ENCODE data around the gene KLHL35. TPM values are rescaled to one million over a fixed set of nuclear protein-coding genes. Genes with fewer than 3 reads are reported as not detected.

The KLHL35 gene
- total RNA-seq, 1 donor from 2014 or later = 0.77 TPM

GRCh38 chr11:75443043-75443442 lies 10.0 kb upstream of the KLHL35 start:
- no peaks in the 10 kb centered on the region for H4K20me1 ChIP-seq (ENCODE audit: insufficient read depth, low read length)
- H3K27ac ChIP-seq (ENCODE audit: low read depth, low read length) = no peak overlapping the region
- H3K4me2 ChIP-seq (ENCODE audit: low read length) = no peak overlapping the region
- Mint-ChIP-seq H3K4me1 (ENCODE audit: low read depth, unreplicated experiment) (no peaks in the 10 kb centered on the region), H3K27ac (ENCODE audit: unreplicated experiment) (no peak overlapping the region), H3K9me3 (ENCODE audit: unreplicated experiment) (no peaks in the 10 kb centered on the region), H3K27me3 (ENCODE audit: low read depth, unreplicated experiment) (peaks cover 52% of the 10 kb centered on the region), H3K36me3 (ENCODE audit: low read depth, unreplicated experiment) (peaks cover 3% of the 10 kb centered on the region), H3K4me3 (ENCODE audit: unreplicated experiment) (no peak overlapping the region)
- H3K27me3 ChIP-seq (ENCODE audit: insufficient read depth, low read length) = no peaks in the 10 kb centered on the region
- H3K79me2 ChIP-seq (ENCODE audit: insufficient read depth, low read length) = no peaks in the 10 kb centered on the region
- no peak overlapping the region for H2AFZ ChIP-seq (ENCODE audit: low read depth, low read length)
- H3K4me3 ChIP-seq (ENCODE audit: insufficient read depth, low read depth, low read length) = no peak overlapping the region
- FAIRE-seq (no peak), DNase-seq (ENCODE audit: low read depth) (no peak)
- no peak overlapping the region for H3K9ac ChIP-seq (ENCODE audit: low read length)
- TF ChIP-seq EZH2 (IDR thresholded peaks at IDR 0.05; ENCODE audit: insufficient read depth, low read length) (no peak), CTCF (IDR thresholded peaks at IDR 0.05; ENCODE audit: insufficient read depth, low read depth, low read length) (no peak)
- no peaks in the 10 kb centered on the region for H3K9me3 ChIP-seq (ENCODE audit: insufficient read depth, low read depth, low read length)
- no peaks in the 10 kb centered on the region for H3K36me3 ChIP-seq (ENCODE audit: insufficient read depth, low read length)
- no peaks in the 10 kb centered on the region for H3K4me1 ChIP-seq (ENCODE audit: insufficient read depth, low read length)

GRCh38 chr11:75442161-75442885 lies 9.3 kb upstream of the KLHL35 start:
- H3K79me2 ChIP-seq (ENCODE audit: insufficient read depth, low read length) = no peaks in the 10 kb centered on the region
- DNase-seq (ENCODE audit: low read depth) (no peak), FAIRE-seq (no peak)
- no peak overlapping the region for H3K4me2 ChIP-seq (ENCODE audit: low read length)
- TF ChIP-seq CTCF (IDR thresholded peaks at IDR 0.05; ENCODE audit: insufficient read depth, low read depth, low read length) = no peak
- TF ChIP-seq EZH2 (IDR thresholded peaks at IDR 0.05; ENCODE audit: insufficient read depth, low read length) = no peak
- H3K27me3 ChIP-seq (ENCODE audit: insufficient read depth, low read length) = no peaks in the 10 kb centered on the region
- H3K4me3 ChIP-seq (ENCODE audit: insufficient read depth, low read depth, low read length) = no peak overlapping the region
- H3K27me3 Mint-ChIP-seq (ENCODE audit: low read depth, unreplicated experiment) = peaks cover 58% of the 10 kb centered on the region
- H3K4me1 ChIP-seq (ENCODE audit: insufficient read depth, low read length) = no peaks in the 10 kb centered on the region
- H3K9ac ChIP-seq (ENCODE audit: low read length) = no peak overlapping the region
- no peaks in the 10 kb centered on the region for H3K9me3 Mint-ChIP-seq (ENCODE audit: unreplicated experiment)
- H3K27ac ChIP-seq (ENCODE audit: low read depth, low read length) = no peak overlapping the region
- H3K36me3 ChIP-seq (ENCODE audit: insufficient read depth, low read length) = no peaks in the 10 kb centered on the region
- no peak overlapping the region for H3K27ac Mint-ChIP-seq (ENCODE audit: unreplicated experiment)
- H3K4me1 Mint-ChIP-seq (ENCODE audit: low read depth, unreplicated experiment) = no peaks in the 10 kb centered on the region
- H3K36me3 Mint-ChIP-seq (ENCODE audit: low read depth, unreplicated experiment) = peaks cover 3% of the 10 kb centered on the region
- H3K4me3 Mint-ChIP-seq (ENCODE audit: unreplicated experiment) = no peak overlapping the region
- H4K20me1 ChIP-seq (ENCODE audit: insufficient read depth, low read length) = no peaks in the 10 kb centered on the region
- no peak overlapping the region for H2AFZ ChIP-seq (ENCODE audit: low read depth, low read length)
- H3K9me3 ChIP-seq (ENCODE audit: insufficient read depth, low read depth, low read length) = no peaks in the 10 kb centered on the region

- Histone ChIP-seq H3K36me3 (ENCODE audit: insufficient read depth, low read length) (no peaks in the 10 kb centered on the region), H3K27me3 (ENCODE audit: insufficient read depth, low read length) (no peaks in the 10 kb centered on the region), H3K4me3 (ENCODE audit: insufficient read depth, low read depth, low read length) (no peak overlapping the region), H3K79me2 (ENCODE audit: insufficient read depth, low read length) (no peaks in the 10 kb centered on the region), H3K27ac (ENCODE audit: low read depth, low read length) (no peak overlapping the region), H4K20me1 (ENCODE audit: insufficient read depth, low read length) (no peaks in the 10 kb centered on the region), H3K4me1 (ENCODE audit: insufficient read depth, low read length) (no peaks in the 10 kb centered on the region), H2AFZ (ENCODE audit: low read depth, low read length) (no peak overlapping the region), H3K9me3 (ENCODE audit: insufficient read depth, low read depth, low read length) (no peaks in the 10 kb centered on the region), H3K9ac (ENCODE audit: low read length) (no peak overlapping the region), H3K4me2 (ENCODE audit: low read length) (no peak overlapping the region)
- Mint-ChIP-seq H3K4me1 (ENCODE audit: low read depth, unreplicated experiment) (no peaks in the 10 kb centered on the region), H3K27ac (ENCODE audit: unreplicated experiment) (no peak overlapping the region), H3K4me3 (ENCODE audit: unreplicated experiment) (no peak overlapping the region), H3K27me3 (ENCODE audit: low read depth, unreplicated experiment) (peaks cover 60% of the 10 kb centered on the region), H3K36me3 (ENCODE audit: low read depth, unreplicated experiment) (peaks cover 3% of the 10 kb centered on the region), H3K9me3 (ENCODE audit: unreplicated experiment) (no peaks in the 10 kb centered on the region)
- TF ChIP-seq EZH2 (IDR thresholded peaks at IDR 0.05; ENCODE audit: insufficient read depth, low read length) (no peak), CTCF (IDR thresholded peaks at IDR 0.05; ENCODE audit: insufficient read depth, low read depth, low read length) (no peak)
- no peak for FAIRE-seq
- no peak for DNase-seq (ENCODE audit: low read depth)
These were observed 8.8 kb upstream of the KLHL35 start for GRCh38 chr11:75441804-75442132.

All from astrocyte (in vitro differentiated cells and primary cell).